IMR-90 (cell line): ENCODE data around the gene SMCO4. TPM values are rescaled to one million over a fixed set of nuclear protein-coding genes. Genes with fewer than 3 reads are reported as not detected.

Source experiments
- ATAC-seq: fragments of 200-7000 bp; cut with Tn5 transposase; 2 replicates; pipeline ENCODE4 v1.9.1; 2020; ENCODE audit warnings: low read depth, mild to moderate bottlenecking, moderate library complexity
- BruUV-seq: library from RNA; stranded (reverse); fragments of 400-500 nt; replicated peaks from 2 replicates; lab custom pipeline; 2021; lab: Mats Ljungman, UMichigan
- CTCF ChIA-PET: fragments of 300-600 bp; formaldehyde crosslinking; extraction: SDS; loops from one replicate; lab custom pipeline; 2021; ENCODE audit warnings: antibody characterized with exemption; lab: Yijun Ruan, JAX
- POLR2A ChIA-PET: fragments of 300-600 bp; sonication (Branson Sonifier 250); formaldehyde crosslinking; loops from one replicate; lab custom pipeline; 2022; ENCODE audit warnings: antibody characterized with exemption; ENCODE audit not compliant: unreplicated experiment; lab: Charles Lee
- DNase-seq: peaks from one replicate; pipeline ENCODE4 v3.0.0; 2013
- H2AFZ ChIP-seq: replicated peaks from 2 replicates; pipeline ENCODE3; 2013; ENCODE audit warnings: low read length, mild to moderate bottlenecking; ENCODE audit not compliant: poor library complexity
- H2AK5ac ChIP-seq: 2 replicates; pipeline ENCODE4 v1.6.1; 2013; ENCODE audit warnings: low read depth, low read length, inconsistent platforms
- H2AK9ac ChIP-seq: replicated peaks from 2 replicates; pipeline ENCODE3; 2013; ENCODE audit warnings: mild to moderate bottlenecking, low read depth, low read length, moderate library complexity; ENCODE audit not compliant: poor library complexity
- H2BK120ac ChIP-seq: 2 replicates; pipeline ENCODE4 v1.6.1; 2013; ENCODE audit warnings: low read depth, low read length, inconsistent platforms
- H2BK15ac ChIP-seq: 3 replicates; pipeline ENCODE4 v1.6.1; 2013; ENCODE audit warnings: low read depth, low read length, inconsistent platforms
- H2BK20ac ChIP-seq: 2 replicates; pipeline ENCODE4 v1.6.1; 2013; ENCODE audit warnings: low read depth, mild to moderate bottlenecking, inconsistent platforms, low read length, moderate library complexity
- H2BK5ac ChIP-seq: 2 replicates; pipeline ENCODE4 v1.6.1; 2013; ENCODE audit warnings: mild to moderate bottlenecking, low read depth, low read length, inconsistent platforms; ENCODE audit not compliant: poor library complexity, severe bottlenecking
- H3K14ac ChIP-seq: replicated peaks from 2 replicates; pipeline ENCODE4 v1.6.1; 2013; ENCODE audit warnings: low read depth, low read length, inconsistent platforms
- H3K18ac ChIP-seq: 2 replicates; pipeline ENCODE4 v1.6.1; 2013; ENCODE audit warnings: low read depth, low read length, control low read depth
- H3K23ac ChIP-seq: 2 replicates; pipeline ENCODE4 v1.6.1; 2013; ENCODE audit warnings: low read depth, low read length, inconsistent platforms
- H3K27ac ChIP-seq: 2 replicates; pipeline ENCODE4 v1.5.1; 2013; ENCODE audit warnings: mild to moderate bottlenecking, control low read depth, low read length; ENCODE audit not compliant: insufficient read depth
- H3K27me3 ChIP-seq: 2 replicates; pipeline ENCODE4 v1.6.1; 2013; ENCODE audit warnings: low read length; ENCODE audit not compliant: control insufficient read depth, insufficient read depth
- H3K36me3 ChIP-seq: 2 replicates; pipeline ENCODE4 v1.6.1; 2013; ENCODE audit warnings: low read length, mixed read lengths; ENCODE audit not compliant: control insufficient read depth, insufficient read depth
- H3K4ac ChIP-seq: 2 replicates; pipeline ENCODE4 v1.6.1; 2013; ENCODE audit warnings: low read depth, low read length, inconsistent platforms
- H3K4me1 ChIP-seq: 2 replicates; pipeline ENCODE4 v1.6.1; 2013; ENCODE audit warnings: low read length, mixed read lengths; ENCODE audit not compliant: control insufficient read depth, insufficient read depth
- H3K4me2 ChIP-seq: 2 replicates; pipeline ENCODE4 v1.6.1; 2013; ENCODE audit warnings: low read depth, mild to moderate bottlenecking, control low read depth, low read length, moderate library complexity
- H3K4me3 ChIP-seq: 2 replicates; pipeline ENCODE4 v1.5.1; 2013; ENCODE audit warnings: low read depth, mild to moderate bottlenecking, control low read depth, low read length, moderate library complexity; ENCODE audit not compliant: insufficient read depth
- H3K56ac ChIP-seq: 2 replicates; pipeline ENCODE4 v1.6.1; 2013; ENCODE audit warnings: low read length, inconsistent platforms; ENCODE audit not compliant: insufficient read depth; ENCODE audit errors: extremely low read depth
- H3K79me1 ChIP-seq, 2 experiments: 2 replicates each; pipeline ENCODE4 v1.6.1; 2013; ENCODE audit warnings: low read length in 2 of 2, inconsistent platforms in 1 of 2, low read depth in 1 of 2
- H3K9ac ChIP-seq: 2 replicates; pipeline ENCODE4 v1.6.1; 2013; ENCODE audit warnings: low read depth, low read length, control low read depth
- H3K9me1 ChIP-seq: 2 replicates; pipeline ENCODE4 v1.6.1; 2013; ENCODE audit warnings: low read length, inconsistent platforms; ENCODE audit not compliant: insufficient read depth
- H3K9me3 ChIP-seq: 2 replicates; pipeline ENCODE4 v1.6.1; 2013; ENCODE audit warnings: low read length; ENCODE audit not compliant: control insufficient read depth, insufficient read depth
- H4K20me1 ChIP-seq: 2 replicates; pipeline ENCODE4 v1.6.1; 2013; ENCODE audit warnings: low read length, inconsistent platforms; ENCODE audit not compliant: insufficient read depth
- H4K5ac ChIP-seq: 2 replicates; pipeline ENCODE4 v1.6.1; 2013; ENCODE audit warnings: mild to moderate bottlenecking, low read depth, low read length, control low read depth
- H4K8ac ChIP-seq, 2 experiments: 2 replicates each; pipeline ENCODE4 v1.6.1; 2013; ENCODE audit warnings: low read depth in 2 of 2, low read length in 2 of 2, control low read depth in 1 of 2, inconsistent platforms in 1 of 2
- H4K91ac ChIP-seq: 2 replicates; pipeline ENCODE4 v1.6.1; 2013; ENCODE audit warnings: low read depth, low read length, inconsistent platforms; ENCODE audit not compliant: insufficient read depth
- POLR2A ChIP-seq: IDR thresholded peaks from 2 replicates; pipeline ENCODE4 v1.6.1; 2012; ENCODE audit warnings: mild to moderate bottlenecking, low read depth, low read length
- WGBS, 2 experiments: methylation state at CpG; one replicate each; pipeline versions ENCODE4 v1.1.5 to v1.1.7; 2013; ENCODE audit warnings: missing lambda C conversion rate in 2 of 2; ENCODE audit not compliant: insufficient read length in 1 of 2; ENCODE audit errors: extremely low coverage in 2 of 2; 5-methylcytosine and 5-hydroxymethylcytosine counted together
- dilution Hi-C: fragments of 300-500 bp; cut with HindIII; formaldehyde crosslinking; loops from one replicate; pipeline ENCODE4 v1.14.3; 2018; ENCODE audit warnings: low sequenced_read_pairs; ENCODE audit not compliant: unreplicated experiment
- in situ Hi-C: fragments of 300-500 bp; cut with MboI; formaldehyde crosslinking; loops from 3 replicates; pipeline ENCODE4 v1.14.3; 2019; ENCODE audit warnings: low sequenced_read_pairs, inconsistent platforms, mixed read lengths
- intact Hi-C: fragments of 100-400 bp; cut with micrococcal nuclease; formaldehyde crosslinking; loops from 2 replicates; pipeline ENCODE4 v1.10.0; 2022
- microRNA-seq, 2 experiments: library from miRNA; stranded (forward) in 1 of 2; unstranded in 1 of 2; fragments of 10-50 nt in 1 of 2; fragments of <30 nt in 1 of 2; gene quantifications in 1 of 2; microRNA quantifications in 1 of 2; one replicate each; pipeline versions ENCODE3 to v1.1.0; 2013 to 2020; ENCODE audit not compliant: insufficient read depth in 1 of 2, insufficient read length in 1 of 2, unreplicated experiment in 1 of 2
- polyA plus RNA-seq, 3 experiments: library from polyadenylated mRNA; depleted of rRNA; stranded (reverse); fragments of >200 nt; gene quantifications; 2 replicates each; pipeline ENCODE4 v1.2.3, GENCODE V29; 2012; ENCODE audit warnings: low replicate concordance in 1 of 3
- small RNA-seq, 5 experiments: library from RNA; depleted of rRNA; stranded (forward); fragments of <200 nt; gene quantifications; one replicate each; pipeline ENCODE3, GENCODE V24; 2012
- total RNA-seq: library from RNA; depleted of rRNA; stranded (reverse); fragments of >200 nt; gene quantifications from 2 replicates; pipeline ENCODE4 v1.2.3, GENCODE V29; 2012; rRNA removed
- TF ChIP-seq, protein P1 (sequence below): fragments of 150-350 bp; IDR thresholded peaks from 2 replicates; pipeline ENCODE4 v1.6.1; 2017; ENCODE audit warnings: mild to moderate bottlenecking, antibody characterized with exemption, low read length, low read depth

Gene SMCO4
- total and polyA plus RNA-seq, 2 of the 4 experiments (the other 2 are of a cell fraction): 2.2 to 17.7 TPM

DNA sequence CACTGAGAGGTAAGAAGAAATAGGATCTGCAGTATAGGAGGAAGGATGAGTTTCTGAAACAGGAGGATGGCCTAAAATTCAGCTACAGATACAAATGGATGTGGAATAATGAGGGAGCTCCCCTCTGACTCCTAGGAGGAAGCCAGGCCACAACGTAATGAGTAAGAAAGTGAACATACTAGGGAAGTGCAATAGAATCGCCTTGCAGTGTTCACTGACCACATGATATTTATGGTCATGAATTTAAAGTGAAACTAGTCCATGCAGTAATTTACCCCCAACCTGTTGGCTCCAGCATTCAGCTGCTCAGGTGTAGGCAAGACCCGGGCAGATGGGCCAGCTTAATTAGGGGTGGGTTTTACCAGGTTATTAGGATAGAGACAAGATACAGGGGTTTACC lies 110.9 kb downstream of the SMCO4 start:
- DNase-seq (no peak), ATAC-seq (no peak)
- H3K79me1 ChIP-seq: no peaks in the 10 kb centered on the region
- no peaks in the 10 kb centered on the region for H4K20me1 ChIP-seq
- H2BK5ac ChIP-seq: no peak overlapping the region
- no peaks in the 10 kb centered on the region for H3K9me3 ChIP-seq
- no peak overlapping the region for H4K8ac ChIP-seq
- no peak overlapping the region for H2BK120ac ChIP-seq
- in situ Hi-C loops (no loop called here), intact Hi-C loops (no loop called here), dilution Hi-C loops (no loop called here)
- no peak overlapping the region for H2BK15ac ChIP-seq
- no peak overlapping the region for H3K4me2 ChIP-seq
- H3K9ac ChIP-seq: no peak overlapping the region
- no peak overlapping the region for H3K23ac ChIP-seq
- H2AFZ ChIP-seq: no peak overlapping the region
- H3K4me3 ChIP-seq: no peak overlapping the region
- H3K4ac ChIP-seq: no peak overlapping the region
- no peak overlapping the region for H2BK20ac ChIP-seq
- H2AK9ac ChIP-seq: no peak overlapping the region
- no peaks in the 10 kb centered on the region for H3K4me1 ChIP-seq
- H3K27ac ChIP-seq: no peak overlapping the region
- POLR2A ChIA-PET: no interaction called here
- H2AK5ac ChIP-seq: no peak overlapping the region
- no CpG with 5 or more reads among the region's 3 CpGs for WGBS, 2 experiments
- H3K56ac ChIP-seq: no peak overlapping the region
- H3K27me3 ChIP-seq: no peaks in the 10 kb centered on the region
- no peaks in the 10 kb centered on the region for H3K9me1 ChIP-seq
- no TSS peak for BruUV-seq
- no peak overlapping the region for H3K14ac ChIP-seq
- no peak overlapping the region for H3K18ac ChIP-seq
- no peaks in the 10 kb centered on the region for H3K36me3 ChIP-seq
- CTCF ChIA-PET: no interaction called here
- no peak for TF ChIP-seq POLR2A
- TF ChIP-seq, protein P1, sequence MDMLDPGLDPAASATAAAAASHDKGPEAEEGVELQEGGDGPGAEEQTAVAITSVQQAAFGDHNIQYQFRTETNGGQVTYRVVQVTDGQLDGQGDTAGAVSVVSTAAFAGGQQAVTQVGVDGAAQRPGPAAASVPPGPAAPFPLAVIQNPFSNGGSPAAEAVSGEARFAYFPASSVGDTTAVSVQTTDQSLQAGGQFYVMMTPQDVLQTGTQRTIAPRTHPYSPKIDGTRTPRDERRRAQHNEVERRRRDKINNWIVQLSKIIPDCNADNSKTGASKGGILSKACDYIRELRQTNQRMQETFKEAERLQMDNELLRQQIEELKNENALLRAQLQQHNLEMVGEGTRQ: no peak
- no peak overlapping the region for H4K5ac ChIP-seq
- H4K91ac ChIP-seq: no peak overlapping the region

Small RNA genes within 50 kb of the gene (microRNA-seq; reads per million reads assigned to microRNA genes)
- not detected for gene RN7SL223P (ENCODE audit: insufficient read depth, insufficient read length)

Small RNA genes within 50 kb of the gene (small RNA-seq; reads per million reads assigned to genes)
- 0 reads per million in 5 experiments for gene RN7SL223P

Other genes with a start within 250 kb of the SMCO4 start
- not detected in 2 replicates for gene DEUP1, start 212.6 kb downstream of the SMCO4 start, total RNA-seq
- gene DEUP1, start 212.6 kb downstream of the SMCO4 start, polyA plus RNA-seq (2012; rRNA removed): not detected in 2 replicates
- 26.1 and 26.3 TPM in 2 replicates for gene CEP295, start 118.3 kb upstream of the SMCO4 start, total RNA-seq
- 4.4 and 5.7 TPM in 2 replicates for gene CEP295, start 118.3 kb upstream of the SMCO4 start, polyA plus RNA-seq (2012; rRNA removed)
- gene TAF1D, start 198.1 kb upstream of the SMCO4 start, total RNA-seq: 56.8 and 147 TPM in 2 replicates
- gene TAF1D, start 198.1 kb upstream of the SMCO4 start, polyA plus RNA-seq (2012; rRNA removed): 94.8 and 133 TPM in 2 replicates
- gene C11orf54, start 198.3 kb upstream of the SMCO4 start, total RNA-seq: 16.0 and 21.4 TPM in 2 replicates
- gene C11orf54, start 198.3 kb upstream of the SMCO4 start, polyA plus RNA-seq (2012; rRNA removed): 9.1 and 13.7 TPM in 2 replicates
- 23.3 and 34.7 TPM in 2 replicates for gene MED17, start 240.9 kb upstream of the SMCO4 start, total RNA-seq
- gene MED17, start 240.9 kb upstream of the SMCO4 start, polyA plus RNA-seq (2012; rRNA removed): 16.8 and 20.0 TPM in 2 replicates